ENCODE measurements around the gene NFATC4. TPM values are rescaled to one million over a fixed set of nuclear protein-coding genes. Genes with fewer than 3 reads are reported as not detected.
A peak's percentile ranks its signal among the peaks of the same experiment; 100 is the strongest.
"Not testable (repeated sequence)": the region's sequence is repeated elsewhere in the genome, so short reads cannot be mapped to it uniquely, and the experiment has no call there.

NFATC4 gene
- total RNA-seq, 4 donors from 2014 or later: 58.6 to 132 (median 99.1) TPM

- Histone ChIP-seq H3K4me3 (no peak overlapping the region), H3K27me3 (peaks cover 0 to 29% of the 10 kb centered on the region in 2 donors), H3K27ac (no peak overlapping the region), H3K4me1 (no peaks in the 10 kb centered on the region), H3K9me3 (no peaks in the 10 kb centered on the region), H3K36me3 (no peaks in the 10 kb centered on the region)
- TF ChIP-seq EP300 (IDR thresholded peaks at IDR 0.05) (no peak), POLR2A (IDR thresholded peaks at IDR 0.05) (no peak)
- TF ChIP-seq, protein P1, sequence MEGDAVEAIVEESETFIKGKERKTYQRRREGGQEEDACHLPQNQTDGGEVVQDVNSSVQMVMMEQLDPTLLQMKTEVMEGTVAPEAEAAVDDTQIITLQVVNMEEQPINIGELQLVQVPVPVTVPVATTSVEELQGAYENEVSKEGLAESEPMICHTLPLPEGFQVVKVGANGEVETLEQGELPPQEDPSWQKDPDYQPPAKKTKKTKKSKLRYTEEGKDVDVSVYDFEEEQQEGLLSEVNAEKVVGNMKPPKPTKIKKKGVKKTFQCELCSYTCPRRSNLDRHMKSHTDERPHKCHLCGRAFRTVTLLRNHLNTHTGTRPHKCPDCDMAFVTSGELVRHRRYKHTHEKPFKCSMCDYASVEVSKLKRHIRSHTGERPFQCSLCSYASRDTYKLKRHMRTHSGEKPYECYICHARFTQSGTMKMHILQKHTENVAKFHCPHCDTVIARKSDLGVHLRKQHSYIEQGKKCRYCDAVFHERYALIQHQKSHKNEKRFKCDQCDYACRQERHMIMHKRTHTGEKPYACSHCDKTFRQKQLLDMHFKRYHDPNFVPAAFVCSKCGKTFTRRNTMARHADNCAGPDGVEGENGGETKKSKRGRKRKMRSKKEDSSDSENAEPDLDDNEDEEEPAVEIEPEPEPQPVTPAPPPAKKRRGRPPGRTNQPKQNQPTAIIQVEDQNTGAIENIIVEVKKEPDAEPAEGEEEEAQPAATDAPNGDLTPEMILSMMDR (IDR thresholded peaks at IDR 0.05): no peak
- no peak for DNase-seq (ENCODE audit: low spot score in 2 of 2)
- 82 to 95% methylated on average over 2 of the region's 2 CpGs for WGBS, 2 donors
Measured at GRCh38 chr14:24348186-24348585, 19.8 kb upstream of the NFATC4 start.

GRCh38 chr14:24349742-24350141, 18.2 kb upstream of the NFATC4 start:
- TF ChIP-seq EP300 (IDR thresholded peaks at IDR 0.05) (no peak), POLR2A (IDR thresholded peaks at IDR 0.05) (no peak)
- TF ChIP-seq, protein P1 (IDR thresholded peaks at IDR 0.05): no peak
- no peak for DNase-seq (ENCODE audit: low spot score in 2 of 2)
- H3K4me1 ChIP-seq: no peaks in the 10 kb centered on the region
- no peak overlapping the region for H3K4me3 ChIP-seq
- no peak overlapping the region for H3K27ac ChIP-seq
- peaks cover 0 to 20% of the 10 kb centered on the region in 2 donors for H3K27me3 ChIP-seq
- no peaks in the 10 kb centered on the region for H3K36me3 ChIP-seq
- no peaks in the 10 kb centered on the region for H3K9me3 ChIP-seq
- 65 to 66% methylated on average over 5 of the region's 5 CpGs for WGBS, 2 donors

DNA sequence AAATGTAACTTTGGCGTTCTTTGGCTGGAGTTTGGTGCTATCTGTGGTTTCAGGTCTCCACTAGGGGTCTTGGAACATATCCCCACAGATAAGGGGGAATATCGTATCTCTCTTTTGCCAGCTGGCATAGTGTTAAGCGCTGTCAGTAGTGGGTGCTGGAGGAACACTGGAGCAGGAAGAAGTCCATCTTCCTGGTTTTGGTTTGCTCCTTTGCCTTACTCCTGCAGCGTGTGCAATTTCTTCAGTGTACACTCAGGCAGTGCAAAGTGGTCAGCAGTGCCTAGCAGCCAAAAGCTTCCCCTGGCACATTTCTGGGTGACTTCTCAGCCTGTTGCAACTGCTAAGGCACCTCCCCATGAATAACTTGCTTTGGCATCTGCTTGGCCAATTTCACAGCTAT, 16.5 kb upstream of the NFATC4 start:
- TF ChIP-seq, protein P1 (IDR thresholded peaks at IDR 0.05): no peak
- no peak for TF ChIP-seq POLR2A (IDR thresholded peaks at IDR 0.05)
- no peak for TF ChIP-seq EP300 (IDR thresholded peaks at IDR 0.05)
- DNase-seq (ENCODE audit: low spot score in 2 of 2): no peak

GRCh38 chr14:24353559-24354481, 14.2 kb upstream of the NFATC4 start:
- TF ChIP-seq EP300 (IDR thresholded peaks at IDR 0.05) (peak in 1 of 2 donors; percentile 18), POLR2A (IDR thresholded peaks at IDR 0.05) (no peak)
- H3K27me3 ChIP-seq: peaks cover 0 to 13% of the 10 kb centered on the region in 2 donors
- no peaks in the 10 kb centered on the region for H3K4me1 ChIP-seq
- no peaks in the 10 kb centered on the region for H3K9me3 ChIP-seq
- H3K27ac ChIP-seq: peak overlapping the region in 2 of 4 donors; percentile 33 to 48
- DNase-seq (ENCODE audit: low spot score in 2 of 2): no peak
- H3K36me3 ChIP-seq: no peaks in the 10 kb centered on the region
- WGBS, 2 donors: 68 to 73% methylated on average over 5 of the region's 5 CpGs
- H3K4me3 ChIP-seq: no peak overlapping the region

More for the DNA sequence above, 16.5 kb upstream of the NFATC4 start:
- H3K27me3 ChIP-seq: peaks cover 0 to 14% of the 10 kb centered on the region in 2 donors
- H3K36me3 ChIP-seq: no peaks in the 10 kb centered on the region
- H3K27ac ChIP-seq: no peak overlapping the region
- H3K9me3 ChIP-seq: no peaks in the 10 kb centered on the region
- H3K4me3 ChIP-seq: no peak overlapping the region
- no peaks in the 10 kb centered on the region for H3K4me1 ChIP-seq
- WGBS, 2 donors: 11 to 27% methylated on average over 4 of the region's 4 CpGs

- H3K4me3 ChIP-seq; H3K4me1 ChIP-seq; H3K36me3 ChIP-seq; H3K9me3 ChIP-seq; DNase-seq (ENCODE audit: low spot score in 2 of 2): not testable (repeated sequence)
- Histone ChIP-seq H3K27ac (peak overlapping the region in 2 of 4 donors; percentile 33 to 48), H3K27me3 (peaks cover 0 to 13% of the 10 kb centered on the region in 2 donors)
- WGBS, 2 donors: 84 to 89% methylated on average over 3 of the region's 3 CpGs
Measured at GRCh38 chr14:24354482-24354825, 13.5 kb upstream of the NFATC4 start.

DNA sequence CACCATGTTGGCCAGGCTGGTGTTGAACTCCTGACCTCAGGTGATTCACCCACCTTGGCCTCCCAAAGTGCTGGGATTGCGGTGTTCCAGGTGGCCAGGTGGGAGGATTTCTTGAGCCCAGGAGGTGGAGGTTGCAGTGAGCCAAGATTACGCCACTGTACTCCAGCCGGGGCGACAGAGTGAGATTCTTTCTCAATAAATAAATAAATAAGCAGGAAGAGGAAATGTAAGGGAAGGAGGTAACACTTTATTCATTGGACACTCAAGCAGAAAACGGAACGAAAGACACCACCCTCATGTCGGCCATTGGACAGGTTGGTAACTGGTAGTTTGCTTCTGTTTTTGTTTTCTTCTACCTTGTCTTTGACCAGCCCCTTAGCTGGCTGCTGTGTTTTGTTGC, 13.0 kb upstream of the NFATC4 start:
- Histone ChIP-seq H3K27me3 (peaks cover 0 to 13% of the 10 kb centered on the region in 2 donors), H3K4me3 (no peak overlapping the region), H3K4me1 (no peaks in the 10 kb centered on the region), H3K9me3 (no peaks in the 10 kb centered on the region), H3K36me3 (no peaks in the 10 kb centered on the region), H3K27ac (no peak overlapping the region)
- TF ChIP-seq, protein P1 (IDR thresholded peaks at IDR 0.05): no peak
- TF ChIP-seq EP300 (IDR thresholded peaks at IDR 0.05) (no peak), POLR2A (IDR thresholded peaks at IDR 0.05) (no peak)
- no peak for DNase-seq (ENCODE audit: low spot score in 2 of 2)
- 90 to 92% methylated on average over 7 of the region's 7 CpGs for WGBS, 2 donors

Measured in tibial nerve (tissue), 4 donors.